ENCODE results near the gene ACTR10.

GRCh38 chr14:58160561-58160960 is 39.4 kb upstream of the ACTR10 start:
- TF ChIP-seq CTCF (IDR thresholded peaks at IDR 0.05 in 4 of 5, conservative IDR thresholded peaks at IDR 0.05 in 1 of 5) (no peak), POLR2A (IDR thresholded peaks at IDR 0.05) (no peak)

Measured in gastrocnemius medialis (tissue), 4 donors.